HG02763 (cell line): ENCODE data around the gene CTPS1.

Experiments
- ATAC-seq: cut with Tn5 transposase; IDR thresholded peaks from one replicate; pipeline ENCODE4 v1.9.1; 2021; ENCODE audit warnings: mild to moderate bottlenecking, moderate library complexity; ENCODE audit not compliant: unreplicated experiment

The CTPS1 gene

GRCh38 chr1:40965531-40965930, 14.0 kb upstream of the CTPS1 start:
- no peak for ATAC-seq

- ATAC-seq = no peak
Observed at GRCh38 chr1:40966417-40966816, 13.1 kb upstream of the CTPS1 start.

- ATAC-seq = no peak
Observed at GRCh38 chr1:40969445-40969844, 10.1 kb upstream of the CTPS1 start.

GRCh38 chr1:40971966-40972365, 7.5 kb upstream of the CTPS1 start:
- ATAC-seq = no peak

- ATAC-seq = no peak
Observed at GRCh38 chr1:40973912-40974311, 5.6 kb upstream of the CTPS1 start.

GRCh38 chr1:40974945-40975344, 4.6 kb upstream of the CTPS1 start:
- no peak for ATAC-seq

- ATAC-seq = no peak
Observed at GRCh38 chr1:40976952-40977690, 2.4 kb upstream of the CTPS1 start.

- ATAC-seq = no peak
Observed at GRCh38 chr1:40977716-40978115, 1.8 kb upstream of the CTPS1 start.

- ATAC-seq = no peak
Observed at GRCh38 chr1:40978886-40979240, 633 bp upstream of the CTPS1 start.

GRCh38 chr1:40980068-40980452, 564 bp downstream of the CTPS1 start:
- peak; percentile 22 for ATAC-seq

- no peak for ATAC-seq
Observed at GRCh38 chr1:40980453-40981121, 1.1 kb downstream of the CTPS1 start.

GRCh38 chr1:40981691-40982448, 2.4 kb downstream of the CTPS1 start:
- no peak for ATAC-seq

- ATAC-seq = no peak
Observed at GRCh38 chr1:40982721-40983120, 3.2 kb downstream of the CTPS1 start.

- no peak for ATAC-seq
Observed at GRCh38 chr1:40983286-40983685, 3.8 kb downstream of the CTPS1 start.

GRCh38 chr1:40984066-40984465, 4.6 kb downstream of the CTPS1 start:
- ATAC-seq = no peak

GRCh38 chr1:40984531-40984930, 5.0 kb downstream of the CTPS1 start:
- no peak for ATAC-seq

- no peak for ATAC-seq
Observed at GRCh38 chr1:40985161-40985560, 5.7 kb downstream of the CTPS1 start.

GRCh38 chr1:40985875-40986274, 6.4 kb downstream of the CTPS1 start:
- no peak for ATAC-seq

GRCh38 chr1:40986328-40986783, 6.9 kb downstream of the CTPS1 start:
- no peak for ATAC-seq

- no peak for ATAC-seq
Observed at GRCh38 chr1:40986956-40987355, 7.5 kb downstream of the CTPS1 start.

GRCh38 chr1:40987439-40988276, 8.2 kb downstream of the CTPS1 start:
- ATAC-seq = no peak
